HG02588 (cell line): ENCODE results near the gene CHRD.

Experiments used
- ATAC-seq: cut with Tn5 transposase; IDR thresholded peaks from one replicate; pipeline ENCODE4 v1.9.1; 2021; ENCODE audit warnings: mild to moderate bottlenecking, moderate library complexity; ENCODE audit not compliant: unreplicated experiment

CHRD gene

GRCh38 chr3:184346480-184347190 lies 33.2 kb upstream of the CHRD start:
- ATAC-seq: no peak

GRCh38 chr3:184347321-184348056 lies 32.4 kb upstream of the CHRD start:
- ATAC-seq: no peak

GRCh38 chr3:184348057-184348382 lies 31.8 kb upstream of the CHRD start:
- no peak for ATAC-seq

- no peak for ATAC-seq
Measured at GRCh38 chr3:184349563-184350470, 30.0 kb upstream of the CHRD start.

GRCh38 chr3:184350618-184351017 lies 29.2 kb upstream of the CHRD start:
- no peak for ATAC-seq

- ATAC-seq: no peak
Measured at GRCh38 chr3:184351511-184352148, 28.2 kb upstream of the CHRD start.

GRCh38 chr3:184352149-184352785 lies 27.6 kb upstream of the CHRD start:
- no peak for ATAC-seq

GRCh38 chr3:184352897-184353545 lies 26.8 kb upstream of the CHRD start:
- no peak for ATAC-seq

- no peak for ATAC-seq
Measured at GRCh38 chr3:184353546-184353941, 26.3 kb upstream of the CHRD start.

GRCh38 chr3:184354121-184354728 lies 25.6 kb upstream of the CHRD start:
- no peak for ATAC-seq

- ATAC-seq: no peak
Measured at GRCh38 chr3:184354754-184355153, 25.1 kb upstream of the CHRD start.

- ATAC-seq: no peak
Measured at GRCh38 chr3:184355261-184356040, 24.4 kb upstream of the CHRD start.

GRCh38 chr3:184357248-184358123 lies 22.4 kb upstream of the CHRD start:
- ATAC-seq: no peak

- no peak for ATAC-seq
Measured at GRCh38 chr3:184358124-184358767, 21.6 kb upstream of the CHRD start.

GRCh38 chr3:184358921-184359350 lies 20.9 kb upstream of the CHRD start:
- ATAC-seq: no peak

- ATAC-seq: no peak
Measured at GRCh38 chr3:184359610-184360009, 20.2 kb upstream of the CHRD start.
